Measurements from ENCODE around the gene ZFP28. TPM values are rescaled to one million over a fixed set of nuclear protein-coding genes. Genes with fewer than 3 reads are reported as not detected.

Gene ZFP28
- total RNA-seq, 1 donor from 2014 or later, result 1.9 TPM

GRCh38 chr19:56595548-56595899 is 56.8 kb downstream of the ZFP28 start:
- Mint-ChIP-seq H3K27me3 (ENCODE audit: unreplicated experiment) (peaks cover 14% of the 10 kb centered on the region), H3K4me3 (ENCODE audit: unreplicated experiment) (peak overlapping the region; percentile 100), H3K9me3 (ENCODE audit: unreplicated experiment) (peaks cover 21% of the 10 kb centered on the region), H3K27ac (ENCODE audit: unreplicated experiment) (peak overlapping the region; percentile 96), H3K4me1 (ENCODE audit: unreplicated experiment) (peaks cover 30% of the 10 kb centered on the region), H3K36me3 (ENCODE audit: low read depth, unreplicated experiment) (peaks cover 41% of the 10 kb centered on the region)
- no peak for DNase-seq (ENCODE audit: low spot score)
- no peak for TF ChIP-seq CTCF (IDR thresholded peaks at IDR 0.05; ENCODE audit: unreplicated experiment)

- Mint-ChIP-seq H3K27ac (ENCODE audit: unreplicated experiment) (peak overlapping the region; percentile 96), H3K4me1 (ENCODE audit: unreplicated experiment) (peaks cover 33% of the 10 kb centered on the region), H3K4me3 (ENCODE audit: unreplicated experiment) (peak overlapping the region; percentile 100), H3K9me3 (ENCODE audit: unreplicated experiment) (peaks cover 17% of the 10 kb centered on the region), H3K36me3 (ENCODE audit: low read depth, unreplicated experiment) (peaks cover 53% of the 10 kb centered on the region), H3K27me3 (ENCODE audit: unreplicated experiment) (peaks cover 15% of the 10 kb centered on the region)
- TF ChIP-seq CTCF (IDR thresholded peaks at IDR 0.05; ENCODE audit: unreplicated experiment), result no peak
- DNase-seq (ENCODE audit: low spot score), result peak; percentile 10
Observed at GRCh38 chr19:56596676-56597075, 57.9 kb downstream of the ZFP28 start.

GRCh38 chr19:56597696-56598095 is 58.9 kb downstream of the ZFP28 start:
- H3K4me3 Mint-ChIP-seq (ENCODE audit: unreplicated experiment), result peak overlapping the region; percentile 84

GRCh38 chr19:56601375-56601774 is 62.6 kb downstream of the ZFP28 start:
- Mint-ChIP-seq H3K4me3 (ENCODE audit: unreplicated experiment) (peak overlapping the region; percentile 68), H3K4me1 (ENCODE audit: unreplicated experiment) (peaks cover 22% of the 10 kb centered on the region), H3K9me3 (ENCODE audit: unreplicated experiment) (peaks cover 20% of the 10 kb centered on the region), H3K36me3 (ENCODE audit: low read depth, unreplicated experiment) (peaks cover 75% of the 10 kb centered on the region), H3K27me3 (ENCODE audit: unreplicated experiment) (peaks cover 6% of the 10 kb centered on the region), H3K27ac (ENCODE audit: unreplicated experiment) (no peak overlapping the region)
- no peak for DNase-seq (ENCODE audit: low spot score)
- TF ChIP-seq CTCF (IDR thresholded peaks at IDR 0.05; ENCODE audit: unreplicated experiment), result no peak

More at GRCh38 chr19:56597696-56598095, 58.9 kb downstream of the ZFP28 start:
- no peak for TF ChIP-seq CTCF (IDR thresholded peaks at IDR 0.05; ENCODE audit: unreplicated experiment)
- Mint-ChIP-seq H3K36me3 (ENCODE audit: low read depth, unreplicated experiment) (peaks cover 62% of the 10 kb centered on the region), H3K27me3 (ENCODE audit: unreplicated experiment) (peaks cover 15% of the 10 kb centered on the region), H3K4me1 (ENCODE audit: unreplicated experiment) (peaks cover 33% of the 10 kb centered on the region), H3K9me3 (ENCODE audit: unreplicated experiment) (peaks cover 11% of the 10 kb centered on the region), H3K27ac (ENCODE audit: unreplicated experiment) (peak overlapping the region; percentile 37)
- no peak for DNase-seq (ENCODE audit: low spot score)

GRCh38 chr19:56603829-56604228 is 65.1 kb downstream of the ZFP28 start:
- Mint-ChIP-seq H3K27me3 (ENCODE audit: unreplicated experiment) (peaks cover 4% of the 10 kb centered on the region), H3K4me3 (ENCODE audit: unreplicated experiment) (peak overlapping the region; percentile 62), H3K27ac (ENCODE audit: unreplicated experiment) (no peak overlapping the region), H3K4me1 (ENCODE audit: unreplicated experiment) (peaks cover 10% of the 10 kb centered on the region), H3K9me3 (ENCODE audit: unreplicated experiment) (peaks cover 13% of the 10 kb centered on the region), H3K36me3 (ENCODE audit: low read depth, unreplicated experiment) (peaks cover 70% of the 10 kb centered on the region)
- TF ChIP-seq CTCF (IDR thresholded peaks at IDR 0.05; ENCODE audit: unreplicated experiment), result no peak
- no peak for DNase-seq (ENCODE audit: low spot score)

Other genes with a start within 250 kb of the ZFP28 start
- 10.4 TPM for gene ZSCAN5A, start 224.1 kb upstream of the ZFP28 start, total RNA-seq (ENCODE audit: unreplicated experiment)
- 3.5 TPM for gene ZNF582, start 145.4 kb upstream of the ZFP28 start, total RNA-seq (ENCODE audit: unreplicated experiment)
- 7.8 TPM for gene ZNF583, start 134.6 kb upstream of the ZFP28 start, total RNA-seq (ENCODE audit: unreplicated experiment)
- 3.4 TPM for gene ZNF667, start 61.6 kb upstream of the ZFP28 start, total RNA-seq (ENCODE audit: unreplicated experiment)
- gene ZNF471, start 31.1 kb upstream of the ZFP28 start, total RNA-seq (ENCODE audit: unreplicated experiment), result 2.6 TPM
- 5.7 TPM for gene ZNF470, start 28.5 kb downstream of the ZFP28 start, total RNA-seq (ENCODE audit: unreplicated experiment)
- gene ZNF71, start 56.4 kb downstream of the ZFP28 start, total RNA-seq (ENCODE audit: unreplicated experiment), result 29.6 TPM
- 0.54 TPM for gene SMIM17, start 104.2 kb downstream of the ZFP28 start, total RNA-seq (ENCODE audit: unreplicated experiment)
- gene ZNF835, start 132.8 kb downstream of the ZFP28 start, total RNA-seq (ENCODE audit: unreplicated experiment), result not detected